ENCODE measurements around the gene SLIT3.
A peak's percentile ranks its signal among the peaks of the same experiment; 100 is the strongest.

The SLIT3 gene

DNA sequence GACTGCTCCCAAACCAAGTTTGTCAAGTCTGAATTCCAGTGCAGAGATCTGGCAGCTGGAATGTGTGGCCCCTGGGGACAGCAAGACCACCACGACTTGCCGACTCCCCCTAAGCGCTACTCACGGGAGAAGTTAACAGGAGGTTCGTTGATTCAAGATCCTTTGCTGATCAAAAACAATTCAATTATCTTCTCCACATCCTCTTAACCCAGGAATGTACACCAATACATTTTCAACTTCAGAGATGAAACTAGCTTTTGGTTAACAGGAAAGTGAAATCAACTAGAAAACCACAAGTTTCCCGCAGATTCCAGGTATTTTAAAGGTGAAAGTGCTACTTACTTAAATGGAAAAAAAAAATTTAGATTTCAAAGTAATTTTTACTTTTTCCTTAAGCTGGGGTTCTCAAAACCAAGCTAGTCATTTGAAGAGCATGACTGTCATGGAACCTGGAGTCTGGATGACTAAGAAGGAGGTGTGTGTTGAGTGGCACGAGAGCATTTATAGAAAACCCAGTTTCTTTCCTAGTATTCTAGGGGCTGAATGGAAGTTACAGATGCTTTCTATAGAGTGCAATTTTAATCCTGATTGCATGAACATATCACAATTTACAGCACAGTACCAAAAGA is 464.2 kb downstream of the SLIT3 start:
- H3K36me3 ChIP-seq (ENCODE audit: insufficient read depth, low read depth, low read length) = no peaks in the 10 kb centered on the region
- H3K4me3 ChIP-seq (ENCODE audit: low read length) = no peak overlapping the region
- no peak overlapping the region for H3K9ac ChIP-seq (ENCODE audit: low read depth, low read length)
- H3K4me1 ChIP-seq (ENCODE audit: insufficient read depth, low read length) = peaks cover 10% of the 10 kb centered on the region
- H3K27me3 ChIP-seq (ENCODE audit: insufficient read depth, low read length) = peaks cover 79% of the 10 kb centered on the region
- H3K27ac ChIP-seq (ENCODE audit: low read length) = no peak overlapping the region
- H3K9me3 ChIP-seq (ENCODE audit: insufficient read depth, low read depth, low read length) = no peaks in the 10 kb centered on the region

DNA sequence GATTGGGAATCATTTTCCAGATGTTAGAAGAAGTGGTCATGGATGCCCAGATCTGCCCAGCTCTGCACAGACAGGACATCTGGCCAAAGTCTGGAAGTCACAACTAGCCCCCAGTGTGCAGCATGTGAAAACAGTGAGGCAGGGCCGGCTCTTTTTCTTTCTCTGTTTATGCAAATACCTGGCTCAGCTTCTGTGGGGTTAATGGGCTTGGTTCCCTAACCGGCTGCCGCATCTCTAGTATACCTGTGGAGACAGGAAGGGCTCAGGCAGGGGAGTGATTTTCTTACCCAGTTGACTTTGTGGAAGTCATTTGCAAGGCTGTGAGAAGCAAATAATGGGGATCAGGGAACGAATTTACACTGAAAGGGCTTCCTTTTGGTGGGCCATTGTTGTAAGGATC is 467.0 kb downstream of the SLIT3 start:
- Histone ChIP-seq H3K27me3 (ENCODE audit: insufficient read depth, low read length) (peaks cover 93% of the 10 kb centered on the region), H3K4me3 (ENCODE audit: low read length) (no peak overlapping the region), H3K27ac (ENCODE audit: low read length) (no peak overlapping the region), H3K4me1 (ENCODE audit: insufficient read depth, low read length) (peaks cover 10% of the 10 kb centered on the region), H3K36me3 (ENCODE audit: insufficient read depth, low read depth, low read length) (no peaks in the 10 kb centered on the region), H3K9ac (ENCODE audit: low read depth, low read length) (no peak overlapping the region), H3K9me3 (ENCODE audit: insufficient read depth, low read depth, low read length) (no peaks in the 10 kb centered on the region)

GRCh38 chr5:168833383-168833782 is 467.6 kb downstream of the SLIT3 start:
- H3K9ac ChIP-seq (ENCODE audit: low read depth, low read length) = no peak overlapping the region
- H3K27me3 ChIP-seq (ENCODE audit: insufficient read depth, low read length) = peaks cover 93% of the 10 kb centered on the region
- no peaks in the 10 kb centered on the region for H3K9me3 ChIP-seq (ENCODE audit: insufficient read depth, low read depth, low read length)
- no peak overlapping the region for H3K27ac ChIP-seq (ENCODE audit: low read length)
- no peaks in the 10 kb centered on the region for H3K36me3 ChIP-seq (ENCODE audit: insufficient read depth, low read depth, low read length)
- no peak overlapping the region for H3K4me3 ChIP-seq (ENCODE audit: low read length)
- peaks cover 13% of the 10 kb centered on the region for H3K4me1 ChIP-seq (ENCODE audit: insufficient read depth, low read length)

GRCh38 chr5:168832308-168832707 is 468.6 kb downstream of the SLIT3 start:
- Histone ChIP-seq H3K36me3 (ENCODE audit: insufficient read depth, low read depth, low read length) (no peaks in the 10 kb centered on the region), H3K4me1 (ENCODE audit: insufficient read depth, low read length) (peaks cover 22% of the 10 kb centered on the region), H3K9me3 (ENCODE audit: insufficient read depth, low read depth, low read length) (no peaks in the 10 kb centered on the region), H3K27ac (ENCODE audit: low read length) (no peak overlapping the region), H3K9ac (ENCODE audit: low read depth, low read length) (no peak overlapping the region), H3K4me3 (ENCODE audit: low read length) (no peak overlapping the region), H3K27me3 (ENCODE audit: insufficient read depth, low read length) (peaks cover 82% of the 10 kb centered on the region)

- peaks cover 25% of the 10 kb centered on the region for H3K4me1 ChIP-seq (ENCODE audit: insufficient read depth, low read length)
- no peaks in the 10 kb centered on the region for H3K9me3 ChIP-seq (ENCODE audit: insufficient read depth, low read depth, low read length)
- no peak overlapping the region for H3K27ac ChIP-seq (ENCODE audit: low read length)
- H3K9ac ChIP-seq (ENCODE audit: low read depth, low read length) = no peak overlapping the region
- no peaks in the 10 kb centered on the region for H3K36me3 ChIP-seq (ENCODE audit: insufficient read depth, low read depth, low read length)
- no peak overlapping the region for H3K4me3 ChIP-seq (ENCODE audit: low read length)
- peaks cover 73% of the 10 kb centered on the region for H3K27me3 ChIP-seq (ENCODE audit: insufficient read depth, low read length)
Observed at GRCh38 chr5:168831383-168831782, 469.6 kb downstream of the SLIT3 start.

GRCh38 chr5:168830833-168831232 is 470.1 kb downstream of the SLIT3 start:
- Histone ChIP-seq H3K36me3 (ENCODE audit: insufficient read depth, low read depth, low read length) (no peaks in the 10 kb centered on the region), H3K27me3 (ENCODE audit: insufficient read depth, low read length) (peaks cover 67% of the 10 kb centered on the region), H3K9ac (ENCODE audit: low read depth, low read length) (no peak overlapping the region), H3K4me1 (ENCODE audit: insufficient read depth, low read length) (peaks cover 25% of the 10 kb centered on the region), H3K27ac (ENCODE audit: low read length) (no peak overlapping the region), H3K4me3 (ENCODE audit: low read length) (no peak overlapping the region), H3K9me3 (ENCODE audit: insufficient read depth, low read depth, low read length) (no peaks in the 10 kb centered on the region)

DNA sequence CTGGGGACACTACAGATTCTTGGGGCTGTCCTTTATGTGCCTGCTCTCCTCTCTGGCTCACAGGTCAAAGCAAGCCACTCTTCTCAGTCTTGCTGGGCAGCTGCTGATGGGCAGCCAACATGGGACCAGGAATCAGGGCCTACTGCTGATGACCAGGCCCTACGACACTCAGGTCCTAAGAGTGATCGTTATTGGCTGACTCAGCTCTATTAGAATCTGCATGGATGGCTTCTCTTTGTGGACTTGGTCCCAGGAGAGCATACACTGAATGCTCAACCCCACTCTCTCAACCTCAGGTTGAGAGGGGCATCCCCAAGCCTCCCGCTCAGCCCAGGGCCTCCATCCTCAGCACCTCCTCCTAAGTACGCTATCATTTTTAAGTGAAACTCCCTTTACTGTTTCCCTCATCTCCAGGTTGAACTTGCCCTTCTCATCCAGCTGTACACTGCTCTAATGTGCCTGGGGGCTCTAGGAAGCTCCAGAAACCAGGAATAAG is 471.0 kb downstream of the SLIT3 start:
- H3K36me3 ChIP-seq (ENCODE audit: insufficient read depth, low read depth, low read length) = no peaks in the 10 kb centered on the region
- H3K27ac ChIP-seq (ENCODE audit: low read length) = no peak overlapping the region
- H3K9ac ChIP-seq (ENCODE audit: low read depth, low read length) = no peak overlapping the region
- H3K27me3 ChIP-seq (ENCODE audit: insufficient read depth, low read length) = peaks cover 59% of the 10 kb centered on the region
- H3K4me3 ChIP-seq (ENCODE audit: low read length) = no peak overlapping the region
- H3K4me1 ChIP-seq (ENCODE audit: insufficient read depth, low read length) = peaks cover 25% of the 10 kb centered on the region
- H3K9me3 ChIP-seq (ENCODE audit: insufficient read depth, low read depth, low read length) = no peaks in the 10 kb centered on the region

DNA sequence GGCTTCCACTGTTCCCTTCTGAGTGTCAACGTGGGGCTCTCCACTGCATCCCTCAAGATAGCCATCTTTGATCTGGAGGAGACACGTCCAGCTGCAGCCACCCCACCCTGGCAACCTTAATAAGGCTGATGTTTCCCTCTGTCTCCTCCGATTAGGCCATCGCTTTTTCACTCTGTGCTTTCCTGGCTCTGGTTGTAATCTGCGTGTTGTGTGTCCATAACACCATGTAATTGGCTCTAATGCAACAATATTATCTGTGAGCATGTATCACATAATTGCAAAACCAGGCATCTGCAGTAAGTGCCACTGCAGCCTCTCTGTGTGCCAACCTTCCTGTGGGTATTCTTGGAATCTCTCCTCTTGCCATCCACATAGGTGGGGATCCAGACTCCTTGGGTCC is 471.9 kb downstream of the SLIT3 start:
- H3K27me3 ChIP-seq (ENCODE audit: insufficient read depth, low read length) = peaks cover 55% of the 10 kb centered on the region

DNA sequence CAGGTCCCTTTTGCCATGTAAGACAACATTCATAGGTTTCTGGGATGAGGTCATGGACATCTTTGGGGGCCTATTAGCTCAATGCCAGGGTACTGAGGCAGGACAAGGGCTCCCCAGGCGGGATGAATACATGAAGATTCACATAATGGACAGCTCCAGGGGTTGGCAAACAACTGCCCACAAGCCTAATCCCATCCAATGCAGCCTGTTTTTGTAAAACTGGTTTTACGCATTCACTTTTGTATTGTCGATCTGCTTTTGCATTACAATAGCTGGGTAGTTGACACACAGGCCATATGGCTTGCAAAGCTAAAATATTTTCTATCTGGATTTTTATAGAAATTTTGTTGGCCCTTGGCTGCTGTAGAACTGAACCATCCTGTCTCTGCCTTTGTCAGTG is 473.3 kb downstream of the SLIT3 start:
- no peak overlapping the region for H3K27ac ChIP-seq (ENCODE audit: low read length)
- peak overlapping the region; percentile 37 for H3K4me3 ChIP-seq (ENCODE audit: low read length)
- no peak overlapping the region for H3K9ac ChIP-seq (ENCODE audit: low read depth, low read length)
- H3K27me3 ChIP-seq (ENCODE audit: insufficient read depth, low read length) = peaks cover 42% of the 10 kb centered on the region
- H3K4me1 ChIP-seq (ENCODE audit: insufficient read depth, low read length) = peaks cover 15% of the 10 kb centered on the region; the same call in 1 of the 2 replicates
- no peaks in the 10 kb centered on the region for H3K36me3 ChIP-seq (ENCODE audit: insufficient read depth, low read depth, low read length)
- H3K9me3 ChIP-seq (ENCODE audit: insufficient read depth, low read depth, low read length) = no peaks in the 10 kb centered on the region

More for the DNA sequence above, 471.9 kb downstream of the SLIT3 start:
- Histone ChIP-seq H3K9ac (ENCODE audit: low read depth, low read length) (no peak overlapping the region), H3K4me3 (ENCODE audit: low read length) (no peak overlapping the region), H3K9me3 (ENCODE audit: insufficient read depth, low read depth, low read length) (no peaks in the 10 kb centered on the region), H3K4me1 (ENCODE audit: insufficient read depth, low read length) (peaks cover 25% of the 10 kb centered on the region), H3K36me3 (ENCODE audit: insufficient read depth, low read depth, low read length) (no peaks in the 10 kb centered on the region), H3K27ac (ENCODE audit: low read length) (no peak overlapping the region)

DNA sequence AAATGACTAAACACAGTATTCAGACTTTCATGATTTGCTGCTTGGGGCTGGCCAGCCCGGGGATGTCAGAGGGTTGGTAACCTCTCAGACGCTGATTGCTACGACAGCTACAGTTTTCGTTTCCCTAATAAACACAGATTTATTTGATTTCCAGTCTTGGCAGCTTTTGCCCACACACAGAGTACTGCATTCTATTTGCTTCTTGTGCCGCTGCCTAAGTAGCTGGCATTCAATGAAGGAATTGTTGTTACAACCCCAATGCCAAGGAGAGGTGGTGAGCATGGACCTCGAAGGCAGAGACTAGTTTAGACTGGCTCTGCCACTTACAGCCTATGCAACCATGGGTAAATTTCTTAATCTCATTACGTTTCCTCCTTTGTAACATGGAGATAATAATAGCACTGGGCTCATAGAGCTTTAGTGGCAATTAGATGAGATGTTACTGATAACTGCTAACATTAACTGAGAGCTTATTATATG is 474.7 kb downstream of the SLIT3 start:
- Histone ChIP-seq H3K4me3 (ENCODE audit: low read length) (no peak overlapping the region), H3K4me1 (ENCODE audit: insufficient read depth, low read length) (peaks cover 15% of the 10 kb centered on the region; the same call in 1 of the 2 replicates), H3K27ac (ENCODE audit: low read length) (no peak overlapping the region), H3K9me3 (ENCODE audit: insufficient read depth, low read depth, low read length) (no peaks in the 10 kb centered on the region), H3K9ac (ENCODE audit: low read depth, low read length) (no peak overlapping the region), H3K27me3 (ENCODE audit: insufficient read depth, low read length) (peaks cover 28% of the 10 kb centered on the region), H3K36me3 (ENCODE audit: insufficient read depth, low read depth, low read length) (no peaks in the 10 kb centered on the region)

DNA sequence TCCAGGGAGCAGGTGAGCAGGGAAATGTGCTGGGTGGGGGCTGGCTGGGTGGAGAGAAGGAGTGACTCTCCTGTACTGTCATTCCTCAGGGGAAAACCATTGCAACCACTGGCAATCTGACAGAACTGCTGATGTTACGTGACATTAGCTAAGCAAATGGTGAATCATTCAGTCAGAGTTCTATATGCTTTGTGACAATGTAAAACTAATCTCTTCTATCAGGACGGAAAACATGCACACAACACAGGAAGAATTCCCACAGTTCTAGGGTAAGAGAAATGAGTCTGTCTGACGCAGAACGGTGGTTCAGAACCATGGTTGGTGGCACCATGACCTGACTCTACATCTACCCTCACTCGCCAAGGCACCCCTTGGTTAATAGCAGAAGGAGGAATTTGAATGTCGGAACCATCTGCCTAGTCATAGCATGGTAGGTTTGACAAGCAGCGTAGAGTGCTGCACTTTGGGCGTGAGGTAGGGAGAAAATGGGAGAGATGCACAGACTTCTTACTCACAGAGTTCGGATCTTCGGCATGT is 478.1 kb downstream of the SLIT3 start:
- Histone ChIP-seq H3K27me3 (ENCODE audit: insufficient read depth, low read length) (peaks cover 7% of the 10 kb centered on the region), H3K27ac (ENCODE audit: low read length) (no peak overlapping the region), H3K4me3 (ENCODE audit: low read length) (no peak overlapping the region), H3K9ac (ENCODE audit: low read depth, low read length) (no peak overlapping the region), H3K9me3 (ENCODE audit: insufficient read depth, low read depth, low read length) (no peaks in the 10 kb centered on the region), H3K4me1 (ENCODE audit: insufficient read depth, low read length) (peaks cover 14% of the 10 kb centered on the region; the same call in 1 of the 2 replicates), H3K36me3 (ENCODE audit: insufficient read depth, low read depth, low read length) (no peaks in the 10 kb centered on the region)

GRCh38 chr5:168822248-168822744 is 478.6 kb downstream of the SLIT3 start:
- Histone ChIP-seq H3K9me3 (ENCODE audit: insufficient read depth, low read depth, low read length) (no peaks in the 10 kb centered on the region), H3K9ac (ENCODE audit: low read depth, low read length) (no peak overlapping the region), H3K27me3 (ENCODE audit: insufficient read depth, low read length) (peaks cover 8% of the 10 kb centered on the region), H3K4me3 (ENCODE audit: low read length) (no peak overlapping the region), H3K4me1 (ENCODE audit: insufficient read depth, low read length) (peaks cover 12% of the 10 kb centered on the region; the same call in 1 of the 2 replicates), H3K36me3 (ENCODE audit: insufficient read depth, low read depth, low read length) (no peaks in the 10 kb centered on the region), H3K27ac (ENCODE audit: low read length) (no peak overlapping the region)

Data from iPS-20b (cell line).